ENCODE results near the gene CCDC158.
"Not testable (repeated sequence)": the region's sequence is repeated elsewhere in the genome, so short reads cannot be mapped to it uniquely, and the experiment has no call there.

Gene CCDC158

GRCh38 chr4:76311896-76312331, 109.0 kb downstream of the CCDC158 start:
- no peak for DNase-seq (ENCODE audit: low spot score)

GRCh38 chr4:76310683-76311082, 110.3 kb downstream of the CCDC158 start:
- DNase-seq (ENCODE audit: low spot score) = no peak

- no peak for DNase-seq (ENCODE audit: low spot score)
These were observed 110.9 kb downstream of the CCDC158 start for GRCh38 chr4:76309939-76310550.

GRCh38 chr4:76308548-76308947, 112.4 kb downstream of the CCDC158 start:
- no peak for DNase-seq (ENCODE audit: low spot score)

GRCh38 chr4:76307660-76308014, 113.3 kb downstream of the CCDC158 start:
- DNase-seq (ENCODE audit: low spot score) = no peak

- peak; percentile 57 for DNase-seq (ENCODE audit: low spot score)
These were observed 113.9 kb downstream of the CCDC158 start for GRCh38 chr4:76306882-76307659.

- peak; percentile 80 for DNase-seq (ENCODE audit: low spot score)
These were observed 114.7 kb downstream of the CCDC158 start, which contains the start of gene STBD1 for GRCh38 chr4:76305971-76306881. Gene STBD1, plus strand, starts transcription at chr4:76306733. Its CDS starts 37 bp downstream, at chr4:76306770.

GRCh38 chr4:76305033-76305687, 115.8 kb downstream of the CCDC158 start:
- no peak for DNase-seq (ENCODE audit: low spot score)

GRCh38 chr4:76302826-76303438, 118.0 kb downstream of the CCDC158 start:
- no peak for DNase-seq (ENCODE audit: low spot score)

- no peak for DNase-seq (ENCODE audit: low spot score)
These were observed 119.2 kb downstream of the CCDC158 start for GRCh38 chr4:76301775-76302162.

GRCh38 chr4:76301068-76301774, 119.7 kb downstream of the CCDC158 start:
- DNase-seq (ENCODE audit: low spot score) = peak; percentile 63

- DNase-seq (ENCODE audit: low spot score) = no peak
These were observed 120.9 kb downstream of the CCDC158 start for GRCh38 chr4:76300012-76300411.

- DNase-seq (ENCODE audit: low spot score) = no peak
These were observed 122.7 kb downstream of the CCDC158 start for GRCh38 chr4:76298227-76298626.

- DNase-seq (ENCODE audit: low spot score) = no peak
These were observed 124.6 kb downstream of the CCDC158 start for GRCh38 chr4:76296286-76296820.

GRCh38 chr4:76293772-76294171, 127.2 kb downstream of the CCDC158 start:
- no peak for DNase-seq (ENCODE audit: low spot score)

GRCh38 chr4:76292730-76293129, 128.2 kb downstream of the CCDC158 start:
- DNase-seq (ENCODE audit: low spot score) = no peak

- DNase-seq (ENCODE audit: low spot score) = not testable (repeated sequence)
These were observed 133.1 kb downstream of the CCDC158 start for GRCh38 chr4:76287811-76288210.

GRCh38 chr4:76283900-76284299, 137.0 kb downstream of the CCDC158 start:
- no peak for DNase-seq (ENCODE audit: low spot score)

GRCh38 chr4:76282941-76283689, 137.8 kb downstream of the CCDC158 start:
- peak; percentile 16 for DNase-seq (ENCODE audit: low spot score)

GRCh38 chr4:76281594-76281993, 139.3 kb downstream of the CCDC158 start:
- DNase-seq (ENCODE audit: low spot score) = not testable (repeated sequence)

Data from LoVo (cell line).